ENCODE results near the gene DDX39B.
"Not testable (repeated sequence)": the region's sequence is repeated elsewhere in the genome, so short reads cannot be mapped to it uniquely, and the experiment has no call there.

The DDX39B gene

DNA sequence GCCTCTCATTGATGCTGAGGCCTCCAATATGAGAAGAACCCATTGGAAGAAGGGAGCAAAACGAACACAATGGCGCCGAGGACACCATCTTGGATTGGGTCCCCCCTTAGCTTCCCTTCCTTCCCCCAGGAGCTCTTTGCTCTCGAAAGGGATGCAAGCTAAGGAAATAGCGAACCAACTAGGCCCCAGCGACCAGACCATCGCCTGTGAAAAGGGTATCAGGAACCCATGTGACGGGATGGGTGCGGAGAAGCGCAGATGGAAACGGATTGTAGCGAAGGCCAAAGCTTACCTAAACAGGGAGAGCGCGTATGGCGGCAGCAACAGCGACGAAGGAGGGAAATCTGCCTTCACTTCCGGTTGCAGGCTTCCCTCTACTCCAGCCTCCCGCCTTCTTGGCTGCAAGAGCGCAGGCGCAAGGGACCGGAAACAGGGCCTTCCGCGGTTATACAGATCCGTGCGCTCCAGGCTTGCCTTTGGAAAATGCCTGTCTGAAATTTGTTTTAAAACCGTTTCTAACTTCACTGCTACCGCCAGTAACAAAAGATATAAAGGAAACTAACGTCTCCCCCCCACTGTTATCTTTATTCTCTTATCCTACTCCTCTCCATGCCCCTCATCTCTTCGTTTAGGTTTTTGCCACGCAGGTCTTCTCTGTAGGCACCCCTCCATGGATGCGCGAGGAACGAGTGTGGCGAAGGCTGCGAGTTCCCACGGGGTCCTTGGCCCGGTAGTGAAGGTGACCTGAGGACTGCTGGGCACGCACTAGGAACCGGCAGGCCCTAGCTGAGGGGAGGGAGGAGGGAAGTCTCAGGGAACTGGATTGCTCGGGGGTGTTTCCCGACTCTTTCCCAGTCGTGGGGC lies at the start of gene DDX39B:
Gene DDX39B, minus strand, starts transcription at position 346 of the 864 bp plus-strand sequence. CDS start 1,471 bp downstream, outside the sequence.
- DNase-seq (ENCODE audit: extremely low read depth in 1 of 2, low read depth in 1 of 2), result peak; percentile 84 to 89

GRCh38 chr6:31590691-31591090 lies 48.9 kb upstream of the DDX39B start:
- not testable (repeated sequence) for DNase-seq (ENCODE audit: extremely low read depth in 1 of 2, low read depth in 1 of 2)

GRCh38 chr6:31588871-31589650 lies 47.3 kb upstream of the DDX39B start:
- DNase-seq (ENCODE audit: extremely low read depth in 1 of 2, low read depth in 1 of 2), result no peak

DNA sequence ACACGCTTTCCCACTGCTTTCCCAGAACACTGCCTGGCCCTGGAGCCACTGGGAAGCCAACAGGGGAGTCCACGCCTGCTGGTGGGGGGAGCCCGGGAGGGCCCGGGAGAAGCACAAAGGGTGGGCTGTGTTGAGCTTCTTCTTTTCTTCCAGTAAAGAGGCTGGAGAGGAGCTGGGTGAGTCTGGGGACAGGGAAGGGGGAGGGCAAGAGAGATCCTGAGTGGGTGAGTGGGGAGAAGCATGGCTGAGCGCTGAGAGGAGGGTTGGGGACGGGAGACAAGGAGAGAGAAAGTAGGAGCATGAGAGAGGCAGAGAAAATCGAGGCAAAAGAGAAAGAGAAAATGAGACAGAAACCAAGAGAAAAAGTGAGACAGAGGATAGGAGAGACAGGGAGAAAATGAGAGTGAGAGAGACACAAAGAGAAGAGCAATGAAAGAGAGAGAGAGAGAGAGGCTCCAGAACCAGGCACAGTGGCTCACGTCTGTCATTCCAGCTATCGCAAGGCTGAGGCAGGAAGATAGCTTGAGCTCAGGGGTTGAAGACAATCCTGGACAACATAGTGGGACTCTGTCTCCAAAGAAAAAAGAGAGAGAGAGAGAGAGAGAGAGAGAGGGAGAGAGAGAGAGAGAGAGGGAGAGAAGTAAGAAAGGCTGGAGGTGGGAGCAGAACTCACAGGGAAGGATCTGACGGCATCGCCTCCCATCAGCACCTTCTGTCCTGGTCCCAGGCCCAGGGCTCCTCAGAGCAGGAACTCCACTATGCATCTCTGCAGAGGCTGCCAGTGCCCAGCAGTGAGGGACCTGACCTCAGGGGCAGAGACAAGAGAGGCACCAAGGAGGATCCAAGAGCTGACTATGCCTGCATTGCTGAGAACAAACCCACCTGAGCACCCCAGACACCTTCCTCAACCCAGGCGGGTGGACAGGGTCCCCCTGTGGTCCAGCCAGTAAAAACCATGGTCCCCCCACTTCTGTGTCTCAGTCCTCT lies 46.3 kb upstream of the DDX39B start:
- DNase-seq (ENCODE audit: extremely low read depth in 1 of 2, low read depth in 1 of 2), result no peak

DNA sequence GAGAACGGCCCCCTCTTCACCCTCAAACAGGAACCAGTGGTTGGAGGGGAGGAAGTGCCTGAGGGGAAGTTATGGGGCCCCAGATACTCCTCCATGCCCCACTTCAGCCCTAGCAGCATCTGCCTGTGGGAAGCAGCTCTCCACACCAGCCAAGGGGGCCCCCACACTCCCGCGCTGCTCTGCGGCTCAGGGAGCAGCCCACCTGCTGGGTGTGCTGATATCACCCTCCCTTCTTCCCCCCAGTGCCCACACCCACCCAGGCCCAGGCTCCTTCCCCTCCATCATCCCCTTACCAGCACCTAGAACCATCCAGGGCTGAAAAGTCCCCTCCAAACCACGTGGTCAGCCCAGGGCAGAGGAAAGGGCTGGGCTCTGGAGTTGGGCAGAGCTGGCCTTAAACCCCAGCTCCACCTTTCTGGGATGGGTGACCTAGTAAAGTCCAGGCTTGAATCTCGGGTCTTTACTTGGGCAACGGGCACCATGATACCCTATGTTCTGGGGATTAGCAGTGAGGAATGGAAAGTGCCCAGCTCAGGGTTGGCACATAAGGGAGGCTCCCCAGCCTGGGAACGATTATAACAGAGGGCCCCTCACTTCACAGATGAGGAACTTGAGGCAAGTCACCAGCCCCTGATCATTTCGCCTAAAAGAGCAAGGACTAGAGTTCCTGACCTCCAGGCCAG lies 44.9 kb upstream of the DDX39B start:
- no peak for DNase-seq (ENCODE audit: extremely low read depth in 1 of 2, low read depth in 1 of 2)

DNA sequence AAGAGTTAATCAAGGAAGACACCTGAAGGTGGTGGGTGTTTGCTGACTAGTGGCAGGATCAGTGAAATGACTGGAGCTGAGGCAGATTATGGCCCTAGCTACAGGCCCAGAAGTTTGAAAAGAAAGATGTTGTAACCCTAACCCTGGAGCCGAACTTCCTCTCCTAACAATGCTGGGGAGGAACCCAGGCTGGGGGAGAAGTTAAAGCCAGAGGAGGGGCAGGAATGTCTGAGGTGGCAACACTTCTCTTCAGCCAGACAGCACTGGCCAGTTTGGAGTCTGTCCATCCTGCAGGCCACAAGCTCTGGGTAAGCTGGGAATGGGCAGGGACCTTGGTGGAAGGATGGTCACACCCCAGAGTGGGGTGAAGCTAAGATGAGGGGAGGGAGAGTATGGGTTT lies 44.2 kb upstream of the DDX39B start, which contains the start of gene LST1:
Gene LST1, plus strand, starts transcription at position 270 of the 400 bp plus-strand sequence. CDS start 1,023 bp downstream, outside the sequence.
- no peak for DNase-seq (ENCODE audit: extremely low read depth in 1 of 2, low read depth in 1 of 2)

- no peak for DNase-seq (ENCODE audit: extremely low read depth in 1 of 2, low read depth in 1 of 2)
Observed at GRCh38 chr6:31585491-31585890, 43.7 kb upstream of the DDX39B start.

GRCh38 chr6:31582230-31582643 lies 40.4 kb upstream of the DDX39B start, which contains the start of gene LTB:
LTB (minus strand) TSS chr6:31582424; CDS start chr6:31582417, 7 bp downstream.
- DNase-seq (ENCODE audit: extremely low read depth in 1 of 2, low read depth in 1 of 2), result no peak

- DNase-seq (ENCODE audit: extremely low read depth in 1 of 2, low read depth in 1 of 2), result no peak
Observed at GRCh38 chr6:31581434-31582229, 39.8 kb upstream of the DDX39B start.

DNA sequence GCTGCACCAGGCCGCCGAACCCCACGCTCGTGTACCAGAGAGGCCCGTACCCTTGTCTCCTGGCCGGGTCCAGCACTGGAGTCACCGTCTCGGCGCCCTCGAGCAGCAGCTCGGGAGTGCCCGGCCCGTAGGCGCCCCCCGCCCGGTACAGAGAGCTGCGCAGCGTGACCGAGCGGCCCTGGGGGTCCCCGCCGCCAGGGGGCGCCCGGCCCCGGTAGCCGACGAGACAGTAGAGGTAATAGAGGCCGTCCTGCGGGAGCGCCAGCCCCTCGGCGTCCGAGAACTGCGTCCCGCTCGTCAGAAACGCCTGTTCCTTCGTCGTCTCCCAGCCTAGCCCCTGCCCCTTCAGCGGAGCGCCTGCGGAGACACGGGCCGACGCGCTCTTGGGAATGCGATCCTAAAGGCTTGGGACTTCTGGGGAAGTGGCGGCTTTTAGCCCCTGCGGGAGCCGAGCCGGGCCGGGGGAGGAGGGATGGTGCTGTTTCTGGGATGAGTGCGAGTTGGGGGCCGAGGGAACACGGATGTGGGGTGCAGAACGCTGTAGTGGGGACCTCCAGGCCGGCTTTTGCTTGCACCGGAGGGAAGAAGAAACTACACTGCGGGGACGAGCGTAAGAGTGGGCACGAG lies 39.1 kb upstream of the DDX39B start:
- peak; percentile 62 to 89 for DNase-seq (ENCODE audit: extremely low read depth in 1 of 2, low read depth in 1 of 2)

GRCh38 chr6:31580438-31580740 lies 38.6 kb upstream of the DDX39B start:
- no peak for DNase-seq (ENCODE audit: extremely low read depth in 1 of 2, low read depth in 1 of 2)

DNA sequence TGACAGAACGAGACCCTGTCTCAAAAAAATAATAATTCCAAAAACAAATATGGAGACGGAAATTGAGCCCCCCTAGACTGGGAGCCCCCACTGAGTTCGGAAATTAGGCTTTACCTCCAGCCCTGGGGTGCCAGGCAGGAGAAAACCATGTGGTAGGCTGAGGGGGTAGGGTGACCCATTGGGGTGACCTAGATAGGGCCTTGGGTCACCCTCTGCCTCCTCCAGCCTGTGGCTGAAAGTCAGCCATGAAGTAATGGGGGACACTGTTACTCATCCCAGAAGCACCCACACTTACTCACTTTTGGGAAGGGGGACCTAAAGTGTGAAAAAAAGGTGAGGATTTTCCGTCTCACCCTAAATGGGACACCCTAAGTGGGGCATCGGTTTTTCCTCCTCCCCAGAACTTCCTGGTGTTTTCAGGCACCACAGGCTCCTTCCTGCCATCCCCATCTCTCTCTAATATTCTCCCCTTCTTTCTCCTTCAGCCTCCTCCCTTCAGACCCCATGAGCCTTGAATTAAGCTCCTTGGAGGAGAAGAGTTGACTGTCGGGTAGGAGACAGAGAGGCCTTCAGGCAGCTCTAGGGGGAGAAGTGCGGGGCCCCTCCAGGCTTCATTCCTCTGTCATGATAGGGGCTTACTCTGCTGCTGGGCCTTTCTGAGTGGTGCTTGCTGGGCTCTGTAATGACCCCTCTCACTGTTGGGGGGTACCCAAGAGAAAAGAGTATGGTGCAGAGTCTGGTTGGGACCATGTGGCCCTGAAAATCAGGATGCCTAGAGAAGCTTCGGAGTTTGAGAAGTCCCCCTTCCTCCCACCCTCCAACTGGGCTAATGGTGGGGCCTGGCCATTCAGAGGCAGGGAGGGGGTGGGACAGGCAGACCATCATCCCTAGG lies 38.0 kb upstream of the DDX39B start:
- DNase-seq (ENCODE audit: extremely low read depth in 1 of 2, low read depth in 1 of 2), result no peak

- DNase-seq (ENCODE audit: extremely low read depth in 1 of 2, low read depth in 1 of 2), result no peak
Observed at GRCh38 chr6:31579119-31579505, 37.3 kb upstream of the DDX39B start.

GRCh38 chr6:31578184-31579118 lies 36.6 kb upstream of the DDX39B start:
- DNase-seq (ENCODE audit: extremely low read depth in 1 of 2, low read depth in 1 of 2), result no peak

DNA sequence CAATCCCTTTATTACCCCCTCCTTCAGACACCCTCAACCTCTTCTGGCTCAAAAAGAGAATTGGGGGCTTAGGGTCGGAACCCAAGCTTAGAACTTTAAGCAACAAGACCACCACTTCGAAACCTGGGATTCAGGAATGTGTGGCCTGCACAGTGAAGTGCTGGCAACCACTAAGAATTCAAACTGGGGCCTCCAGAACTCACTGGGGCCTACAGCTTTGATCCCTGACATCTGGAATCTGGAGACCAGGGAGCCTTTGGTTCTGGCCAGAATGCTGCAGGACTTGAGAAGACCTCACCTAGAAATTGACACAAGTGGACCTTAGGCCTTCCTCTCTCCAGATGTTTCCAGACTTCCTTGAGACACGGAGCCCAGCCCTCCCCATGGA lies 35.8 kb upstream of the DDX39B start:
- DNase-seq (ENCODE audit: extremely low read depth in 1 of 2, low read depth in 1 of 2), result no peak

- DNase-seq (ENCODE audit: extremely low read depth in 1 of 2, low read depth in 1 of 2), result no peak
Observed at GRCh38 chr6:31576897-31577578, 35.2 kb upstream of the DDX39B start.

Measured in activated CD8-positive, alpha-beta memory T cell treated with anti-CD3 and anti-CD28 coated beads for 1 hour (primary cell).